DND-41 (cell line): ENCODE results near the gene USB1.

ENCODE experiments used
- ATAC-seq: fragments of 200-7000 bp; cut with Tn5 transposase; 3 replicates; pipeline ENCODE4 v1.9.1; 2021; ENCODE audit warnings: low read depth; ENCODE audit not compliant: insufficient read depth
- DNase-seq: peaks from one replicate; pipeline ENCODE4 v3.0.0-alpha.2; 2020
- H2AFZ ChIP-seq: 2 replicates; pipeline ENCODE4 v1.6.0; 2012; ENCODE audit warnings: low read depth, low read length
- H3K27ac ChIP-seq: 2 replicates; pipeline ENCODE4 v1.5.1; 2012; ENCODE audit warnings: low read length, inconsistent platforms
- H3K27me3 ChIP-seq: fragments of 200-600 bp; sonication (generic); 2 replicates; pipeline ENCODE4 v1.6.0; 2012; ENCODE audit warnings: low read length, mild to moderate bottlenecking, inconsistent platforms; ENCODE audit not compliant: insufficient read depth, poor library complexity
- H3K36me3 ChIP-seq: 2 replicates; pipeline ENCODE4 v1.5.1; 2012; ENCODE audit warnings: low read length, inconsistent platforms; ENCODE audit not compliant: insufficient read depth
- H3K4me1 ChIP-seq: 2 replicates; pipeline ENCODE4 v1.5.1; 2012; ENCODE audit warnings: mild to moderate bottlenecking, low read length; ENCODE audit not compliant: insufficient read depth
- H3K4me2 ChIP-seq: 2 replicates; pipeline ENCODE4 v1.6.0; 2012; ENCODE audit warnings: mild to moderate bottlenecking, moderate library complexity, low read length, inconsistent platforms; ENCODE audit not compliant: insufficient read depth
- H3K4me3 ChIP-seq, 2 experiments: fragments of 200-600 bp in 1 of 2; shearing (Covaris generic) in 1 of 2; 2 replicates each; pipeline ENCODE4 v1.5.1; 2012 to 2016; ENCODE audit warnings: inconsistent platforms in 2 of 2, low read length in 2 of 2, mild to moderate bottlenecking in 2 of 2, low read depth in 1 of 2, moderate library complexity in 1 of 2
- H3K79me2 ChIP-seq: 2 replicates; pipeline ENCODE4 v1.6.0; 2012; ENCODE audit warnings: low read length, inconsistent platforms; ENCODE audit not compliant: insufficient read depth
- H3K9ac ChIP-seq: 2 replicates; pipeline ENCODE4 v1.6.0; 2012; ENCODE audit warnings: low read depth, mild to moderate bottlenecking, inconsistent platforms, low read length, moderate library complexity
- H3K9me3 ChIP-seq: 2 replicates; pipeline ENCODE4 v1.5.1; 2012; ENCODE audit warnings: low read length, moderate library complexity, mild to moderate bottlenecking, inconsistent platforms; ENCODE audit not compliant: insufficient read depth, severe bottlenecking
- H4K20me1 ChIP-seq: 2 replicates; pipeline ENCODE4 v1.6.0; 2012; ENCODE audit warnings: low read length; ENCODE audit not compliant: insufficient read depth
- CTCF ChIP-seq: IDR thresholded peaks from 2 replicates; pipeline ENCODE4 v1.5.1; 2012; ENCODE audit warnings: borderline replicate concordance, low read length, moderate library complexity, mild to moderate bottlenecking; ENCODE audit not compliant: poor library complexity, severe bottlenecking; ENCODE audit errors: extremely low read depth
- EZH2 ChIP-seq: IDR thresholded peaks from 3 replicates; pipeline ENCODE4 v1.6.1; 2012; ENCODE audit warnings: borderline replicate concordance, low read depth, mild to moderate bottlenecking, moderate library complexity, low read length, inconsistent platforms; ENCODE audit not compliant: severe bottlenecking

Gene USB1

DNA sequence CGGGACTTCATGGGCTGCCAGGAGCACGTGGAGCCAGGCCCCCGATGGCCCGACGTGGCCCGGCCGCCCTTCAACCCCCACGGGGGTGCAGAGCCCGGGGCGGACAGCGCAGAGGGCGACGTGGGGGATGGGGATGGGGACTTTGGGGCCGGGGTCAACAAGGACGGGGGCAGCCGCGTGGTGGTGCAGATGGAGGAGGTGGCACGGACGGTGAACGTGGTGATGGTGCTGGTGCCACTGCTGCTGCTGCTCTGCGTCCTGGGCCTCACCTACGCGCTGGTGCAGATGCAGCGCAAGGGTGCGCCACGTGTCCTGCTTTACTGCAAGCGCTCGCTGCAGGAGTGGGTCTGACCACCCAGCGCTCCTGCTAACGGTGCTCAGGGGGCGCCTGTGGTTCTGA is 43.9 kb downstream of the USB1 start:
- Histone ChIP-seq H4K20me1 (no peaks in the 10 kb centered on the region), H3K9ac (no peak overlapping the region), H3K79me2 (no peaks in the 10 kb centered on the region), H2AFZ (no peak overlapping the region), H3K36me3 (no peaks in the 10 kb centered on the region), H3K27ac (no peak overlapping the region), H3K4me2 (no peak overlapping the region), H3K9me3 (no peaks in the 10 kb centered on the region), H3K4me1 (no peaks in the 10 kb centered on the region), H3K27me3 (no peaks in the 10 kb centered on the region), H3K4me3 (no peak overlapping the region)
- TF ChIP-seq EZH2, result no peak
- TF ChIP-seq CTCF, result no peak
- ATAC-seq (no peak), DNase-seq (no peak)

- Histone ChIP-seq H3K79me2 (no peaks in the 10 kb centered on the region), H3K4me3 (no peak overlapping the region), H4K20me1 (no peaks in the 10 kb centered on the region), H2AFZ (no peak overlapping the region), H3K9me3 (no peaks in the 10 kb centered on the region), H3K27me3 (no peaks in the 10 kb centered on the region), H3K4me2 (no peak overlapping the region), H3K4me1 (no peaks in the 10 kb centered on the region), H3K36me3 (no peaks in the 10 kb centered on the region), H3K27ac (no peak overlapping the region), H3K9ac (no peak overlapping the region)
- ATAC-seq, result no peak
- TF ChIP-seq CTCF, result no peak
- no peak for TF ChIP-seq EZH2
- no peak for DNase-seq
Observed at GRCh38 chr16:58046054-58046881, 45.1 kb downstream of the USB1 start.

DNA sequence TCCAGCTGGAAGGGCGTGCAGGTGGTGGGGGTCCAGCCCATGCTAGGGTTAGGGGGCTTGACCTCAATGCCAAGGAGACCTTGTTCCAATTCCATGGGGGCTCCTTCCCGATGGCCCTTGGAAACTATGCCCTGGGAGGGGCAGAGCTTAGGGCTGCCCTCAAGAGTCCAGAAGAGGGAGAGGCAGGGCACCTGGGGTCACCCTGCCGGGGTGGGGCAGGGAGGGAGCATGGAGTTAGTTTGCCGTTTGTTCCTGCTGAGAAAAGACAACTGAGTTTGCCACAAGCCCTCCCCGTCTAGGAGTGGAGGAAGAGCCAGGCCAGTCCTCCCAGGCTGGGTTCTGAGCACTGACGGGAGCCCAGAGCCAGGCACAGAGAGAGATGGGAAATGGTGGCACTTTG is 45.7 kb downstream of the USB1 start:
- no peaks in the 10 kb centered on the region for H4K20me1 ChIP-seq

More for the DNA sequence above, 45.7 kb downstream of the USB1 start:
- DNase-seq, result no peak
- no peaks in the 10 kb centered on the region for H3K9me3 ChIP-seq
- H3K27ac ChIP-seq, result no peak overlapping the region
- H3K4me3 ChIP-seq, result no peak overlapping the region
- no peak overlapping the region for H2AFZ ChIP-seq
- no peaks in the 10 kb centered on the region for H3K79me2 ChIP-seq
- no peaks in the 10 kb centered on the region for H3K36me3 ChIP-seq
- no peak overlapping the region for H3K4me2 ChIP-seq
- no peak for TF ChIP-seq EZH2
- TF ChIP-seq CTCF, result no peak
- no peak overlapping the region for H3K9ac ChIP-seq
- ATAC-seq, result no peak
- no peaks in the 10 kb centered on the region for H3K27me3 ChIP-seq
- no peaks in the 10 kb centered on the region for H3K4me1 ChIP-seq
